DND-41 (cell line): ENCODE results near the gene RNU2-63P.

Experiments used
- EZH2 ChIP-seq: IDR thresholded peaks from 3 replicates; pipeline ENCODE4 v1.6.1; 2012; ENCODE audit warnings: borderline replicate concordance, low read depth, mild to moderate bottlenecking, moderate library complexity, low read length, inconsistent platforms; ENCODE audit not compliant: severe bottlenecking
- TF ChIP-seq, protein P1 (sequence below): IDR thresholded peaks from 2 replicates; pipeline ENCODE4 v1.5.1; 2012; ENCODE audit warnings: borderline replicate concordance, low read length, moderate library complexity, mild to moderate bottlenecking; ENCODE audit not compliant: poor library complexity, severe bottlenecking; ENCODE audit errors: extremely low read depth

DNA sequence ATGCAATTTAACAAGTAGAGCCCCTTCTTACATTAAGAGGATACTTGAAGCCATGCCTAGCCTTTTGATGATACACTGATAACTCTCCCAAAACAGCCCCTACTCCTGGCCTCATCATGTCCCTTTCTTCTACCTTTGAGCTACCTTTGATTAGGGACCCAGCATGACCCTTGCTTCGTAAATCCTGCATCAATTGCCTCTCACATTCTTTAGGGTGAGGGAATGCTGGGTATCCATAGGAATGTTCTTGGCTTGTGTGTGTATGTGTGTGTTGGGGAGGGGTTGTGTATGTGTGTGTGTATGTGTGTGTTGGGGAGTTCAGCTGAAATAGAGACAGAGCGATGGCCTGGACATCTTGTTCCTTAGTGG lies 44.5 kb upstream of the RNU2-63P start:
- TF ChIP-seq EZH2: no peak
- TF ChIP-seq, protein P1, sequence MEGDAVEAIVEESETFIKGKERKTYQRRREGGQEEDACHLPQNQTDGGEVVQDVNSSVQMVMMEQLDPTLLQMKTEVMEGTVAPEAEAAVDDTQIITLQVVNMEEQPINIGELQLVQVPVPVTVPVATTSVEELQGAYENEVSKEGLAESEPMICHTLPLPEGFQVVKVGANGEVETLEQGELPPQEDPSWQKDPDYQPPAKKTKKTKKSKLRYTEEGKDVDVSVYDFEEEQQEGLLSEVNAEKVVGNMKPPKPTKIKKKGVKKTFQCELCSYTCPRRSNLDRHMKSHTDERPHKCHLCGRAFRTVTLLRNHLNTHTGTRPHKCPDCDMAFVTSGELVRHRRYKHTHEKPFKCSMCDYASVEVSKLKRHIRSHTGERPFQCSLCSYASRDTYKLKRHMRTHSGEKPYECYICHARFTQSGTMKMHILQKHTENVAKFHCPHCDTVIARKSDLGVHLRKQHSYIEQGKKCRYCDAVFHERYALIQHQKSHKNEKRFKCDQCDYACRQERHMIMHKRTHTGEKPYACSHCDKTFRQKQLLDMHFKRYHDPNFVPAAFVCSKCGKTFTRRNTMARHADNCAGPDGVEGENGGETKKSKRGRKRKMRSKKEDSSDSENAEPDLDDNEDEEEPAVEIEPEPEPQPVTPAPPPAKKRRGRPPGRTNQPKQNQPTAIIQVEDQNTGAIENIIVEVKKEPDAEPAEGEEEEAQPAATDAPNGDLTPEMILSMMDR: no peak
